GM19438 (cell line): Measurements from ENCODE around the gene HSPBP1.

Source experiments
- ATAC-seq: cut with Tn5 transposase; IDR thresholded peaks from one replicate; pipeline ENCODE4 v1.9.1; 2021; ENCODE audit warnings: low read depth; ENCODE audit not compliant: unreplicated experiment

Gene HSPBP1

GRCh38 chr19:55305983-55306562, 26.2 kb upstream of the HSPBP1 start:
- no peak for ATAC-seq

- ATAC-seq, result no peak
These were observed 25.6 kb upstream of the HSPBP1 start for GRCh38 chr19:55305491-55305890.

GRCh38 chr19:55304980-55305379, 25.1 kb upstream of the HSPBP1 start:
- ATAC-seq, result no peak

GRCh38 chr19:55304279-55304978, 24.5 kb upstream of the HSPBP1 start:
- ATAC-seq, result no peak

- no peak for ATAC-seq
These were observed 23.6 kb upstream of the HSPBP1 start for GRCh38 chr19:55303477-55303876.

- ATAC-seq, result no peak
These were observed 22.4 kb upstream of the HSPBP1 start for GRCh38 chr19:55302318-55302703.

GRCh38 chr19:55301459-55302317, 21.8 kb upstream of the HSPBP1 start:
- no peak for ATAC-seq

GRCh38 chr19:55300886-55301458, 21.1 kb upstream of the HSPBP1 start:
- no peak for ATAC-seq

- ATAC-seq, result no peak
These were observed 20.1 kb upstream of the HSPBP1 start for GRCh38 chr19:55299991-55300390.

- no peak for ATAC-seq
These were observed 17.4 kb upstream of the HSPBP1 start for GRCh38 chr19:55297267-55297666.

- no peak for ATAC-seq
These were observed 9.3 kb upstream of the HSPBP1 start for GRCh38 chr19:55289117-55289796.

GRCh38 chr19:55287361-55288079, 7.6 kb upstream of the HSPBP1 start:
- ATAC-seq, result no peak

GRCh38 chr19:55285229-55285890, 5.5 kb upstream of the HSPBP1 start:
- no peak for ATAC-seq

- no peak for ATAC-seq
These were observed 4.6 kb upstream of the HSPBP1 start for GRCh38 chr19:55284405-55285058.

GRCh38 chr19:55283548-55284377, 3.9 kb upstream of the HSPBP1 start, which contains the start of gene BRSK1:
BRSK1 (plus strand) TSS chr19:55283997; CDS start chr19:55284443, 446 bp downstream.
- ATAC-seq, result no peak

- no peak for ATAC-seq
These were observed 570 bp downstream of the HSPBP1 start for GRCh38 chr19:55279340-55279739.

- ATAC-seq, result no peak
These were observed 1.3 kb downstream of the HSPBP1 start for GRCh38 chr19:55278391-55279135.
